ENCODE results near the gene ANKRD29.

- TF ChIP-seq CTCF (IDR thresholded peaks at IDR 0.05) (no peak), EP300 (IDR thresholded peaks at IDR 0.05) (no peak), POLR2A (IDR thresholded peaks at IDR 0.05) (no peak)
Measured at GRCh38 chr18:23617412-23618014, 45.2 kb downstream of the ANKRD29 start.
